GM19328 (cell line): ENCODE data around the gene CARD6.
"Not testable (repeated sequence)": the region's sequence is repeated elsewhere in the genome, so short reads cannot be mapped to it uniquely, and the experiment has no call there.

Source experiments
- ATAC-seq: cut with Tn5 transposase; IDR thresholded peaks from one replicate; pipeline ENCODE4 v1.9.1; 2021; ENCODE audit warnings: mild to moderate bottlenecking, moderate library complexity; ENCODE audit not compliant: unreplicated experiment

The CARD6 gene

GRCh38 chr5:40869384-40869783 lies 28.2 kb downstream of the CARD6 start:
- no peak for ATAC-seq

- no peak for ATAC-seq
Observed at GRCh38 chr5:40871177-40871576, 30.0 kb downstream of the CARD6 start.

- not testable (repeated sequence) for ATAC-seq
Observed at GRCh38 chr5:40872253-40872652, 31.1 kb downstream of the CARD6 start.

GRCh38 chr5:40873286-40873880 lies 32.2 kb downstream of the CARD6 start:
- no peak for ATAC-seq

- ATAC-seq: no peak
Observed at GRCh38 chr5:40875958-40876357, 34.8 kb downstream of the CARD6 start.

- ATAC-seq: no peak
Observed at GRCh38 chr5:40877371-40877988, 36.3 kb downstream of the CARD6 start.

- ATAC-seq: no peak
Observed at GRCh38 chr5:40879163-40879942, 38.2 kb downstream of the CARD6 start.

- no peak for ATAC-seq
Observed at GRCh38 chr5:40882291-40882690, 41.1 kb downstream of the CARD6 start.

- ATAC-seq: not testable (repeated sequence)
Observed at GRCh38 chr5:40883051-40883450, 41.9 kb downstream of the CARD6 start.

GRCh38 chr5:40895440-40896425 lies 54.6 kb downstream of the CARD6 start:
- ATAC-seq: not testable (repeated sequence)

- ATAC-seq: peak; percentile 95
Observed at GRCh38 chr5:40904205-40904993, 63.2 kb downstream of the CARD6 start.

GRCh38 chr5:40904994-40905306 lies 63.8 kb downstream of the CARD6 start:
- no peak for ATAC-seq

- ATAC-seq: no peak
Observed at GRCh38 chr5:40906351-40906751, 65.2 kb downstream of the CARD6 start.

GRCh38 chr5:40909264-40909663 lies 68.1 kb downstream of the CARD6 start, which contains the start of gene C7:
Gene C7 (plus strand): TSS chr5:40909497. CDS start chr5:40909611, 114 bp downstream.
- ATAC-seq: no peak

GRCh38 chr5:40909723-40910122 lies 68.6 kb downstream of the CARD6 start:
- no peak for ATAC-seq
